Endothelial cell of umbilical vein (primary cell): Measurements from ENCODE around the gene TSPAN18. TPM values are rescaled to one million over a fixed set of nuclear protein-coding genes. Genes with fewer than 3 reads are reported as not detected.

Source experiments
- BruUV-seq: library from RNA; stranded (reverse); fragments of 400-500 nt; replicated peaks from 2 replicates; lab custom pipeline; 2021; lab: Mats Ljungman, UMichigan
- CTCF ChIA-PET: fragments of 300-600, 350-600 bp; sonication (Branson Sonifier 250); formaldehyde crosslinking; loops from one replicate; lab custom pipeline; 2021; ENCODE audit warnings: antibody characterized with exemption, inconsistent platforms; lab: Charles Lee
- POLR2A ChIA-PET: fragments of 300-600, 350-600 bp; sonication (Branson Sonifier 250); formaldehyde crosslinking; loops from one replicate; lab custom pipeline; 2021; ENCODE audit warnings: antibody characterized with exemption, inconsistent platforms; lab: Charles Lee
- DNase-seq: peaks from one replicate; pipeline ENCODE4 v3.0.0-alpha.2; 2011; ENCODE audit warnings: low read depth, low spot score
- FAIRE-seq: peaks from 2 replicates; lab custom pipeline; 2011; peaks lifted over from hg19 to GRCh38; lab: Jason Lieb, UNC
- H2AFZ ChIP-seq: 2 replicates; pipeline ENCODE4 v1.6.0; 2012; ENCODE audit warnings: low read depth, low read length, control low read depth, inconsistent platforms
- H3K27ac ChIP-seq: 2 replicates; pipeline ENCODE4 v1.5.1; 2011; ENCODE audit warnings: low read depth, mild to moderate bottlenecking, control low read depth, low read length, moderate library complexity; ENCODE audit not compliant: insufficient read depth
- H3K27me3 ChIP-seq, 2 experiments: 2 replicates each; pipeline versions ENCODE4 v1.6.0 to v1.6.1; 2011; ENCODE audit warnings: low read length in 2 of 2, mixed read lengths in 1 of 2; ENCODE audit not compliant: control insufficient read depth in 2 of 2, insufficient read depth in 2 of 2
- H3K36me3 ChIP-seq, 2 experiments: 2 replicates in 1 of 2; 3 replicates in 1 of 2; pipeline ENCODE4 v1.5.1; 2011; ENCODE audit warnings: low read length in 2 of 2, mild to moderate bottlenecking in 1 of 2, moderate library complexity in 1 of 2; ENCODE audit not compliant: control insufficient read depth in 2 of 2, insufficient read depth in 2 of 2; ENCODE audit errors: extremely low read depth in 1 of 2
- H3K4me1 ChIP-seq: 3 replicates; pipeline ENCODE4 v1.5.1; 2011; ENCODE audit warnings: mild to moderate bottlenecking, low read length; ENCODE audit not compliant: control insufficient read depth, insufficient read depth; ENCODE audit errors: extremely low read depth
- H3K4me2 ChIP-seq: 2 replicates; pipeline ENCODE4 v1.6.1; 2011; ENCODE audit warnings: low read length, control low read depth, mixed read lengths; ENCODE audit not compliant: insufficient read depth
- H3K4me3 ChIP-seq, 3 experiments: fragments of 200-600 bp in 1 of 3; sonication (generic), shearing (Covaris generic) in 1 of 3; replicated peaks in 1 of 3; 2 replicates each; pipeline ENCODE4 v1.5.1; 2011 to 2016; ENCODE audit warnings: control low read depth in 3 of 3, low read length in 3 of 3, mild to moderate bottlenecking in 2 of 3, inconsistent platforms in 1 of 3, low read depth in 1 of 3, moderate library complexity in 1 of 3; ENCODE audit not compliant: insufficient read depth in 1 of 3
- H3K79me2 ChIP-seq: 2 replicates; pipeline ENCODE4 v1.6.0; 2012; ENCODE audit warnings: low read length, inconsistent platforms; ENCODE audit not compliant: control insufficient read depth, insufficient read depth
- H3K9ac ChIP-seq: replicated peaks from 2 replicates; pipeline ENCODE3; 2011; ENCODE audit warnings: low read length, control low read depth; ENCODE audit not compliant: insufficient read depth; ENCODE audit errors: extremely low read depth
- H3K9me1 ChIP-seq: replicated peaks from 3 replicates; pipeline ENCODE4 v1.6.0; 2011; ENCODE audit warnings: mild to moderate bottlenecking, low read length; ENCODE audit not compliant: control insufficient read depth, insufficient read depth; ENCODE audit errors: extremely low read depth
- H3K9me3 ChIP-seq: replicated peaks from 2 replicates; pipeline ENCODE4 v1.5.1; 2012; ENCODE audit warnings: low read length, inconsistent platforms; ENCODE audit not compliant: control insufficient read depth, insufficient read depth
- H4K20me1 ChIP-seq: replicated peaks from 2 replicates; pipeline ENCODE3; 2011; ENCODE audit warnings: mild to moderate bottlenecking, low read length; ENCODE audit not compliant: control insufficient read depth, insufficient read depth; ENCODE audit errors: extremely low read depth
- EZH2 ChIP-seq: IDR thresholded peaks from 2 replicates; pipeline ENCODE4 v1.6.1; 2012; ENCODE audit warnings: borderline replicate concordance, low read depth, mild to moderate bottlenecking, moderate library complexity, low read length, inconsistent platforms; ENCODE audit not compliant: severe bottlenecking
- FOS ChIP-seq: IDR thresholded peaks from 2 replicates; pipeline ENCODE4 v1.6.1; 2011; ENCODE audit warnings: mild to moderate bottlenecking, low read length, moderate library complexity, borderline replicate concordance; ENCODE audit not compliant: insufficient read depth
- GATA2 ChIP-seq: IDR thresholded peaks from 2 replicates; pipeline ENCODE4 v1.7.0; 2011; ENCODE audit warnings: low read depth, mild to moderate bottlenecking, moderate library complexity, mixed read lengths, low read length; ENCODE audit not compliant: insufficient read length, insufficient read depth
- JUN ChIP-seq: IDR thresholded peaks from 2 replicates; pipeline ENCODE4 v1.6.1; 2011; ENCODE audit warnings: borderline replicate concordance, low read depth; ENCODE audit not compliant: insufficient read length, insufficient read depth
- MYC ChIP-seq: IDR thresholded peaks from one replicate; pipeline ENCODE4 v1.6.1; 2011; ENCODE audit warnings: mild to moderate bottlenecking, low read depth, low read length
- POLR2A ChIP-seq: IDR thresholded peaks from 2 replicates; pipeline ENCODE4 v1.6.1; 2012; ENCODE audit warnings: low read depth, mild to moderate bottlenecking, control low read depth, low read length
- POLR2AphosphoS5 ChIP-seq: IDR thresholded peaks from 2 replicates; pipeline ENCODE4 v1.6.1; 2012; ENCODE audit warnings: low read depth, mild to moderate bottlenecking, control low read depth, low read length, moderate library complexity; ENCODE audit not compliant: insufficient read depth
- dilution Hi-C: fragments of 300-500 bp; cut with MboI; formaldehyde crosslinking; loops from one replicate; pipeline ENCODE4 v1.15.0; 2019; ENCODE audit warnings: low sequenced_read_pairs; ENCODE audit not compliant: extremely low pct_ligation_motif_present
- intact Hi-C: fragments of 100-400 bp; cut with micrococcal nuclease; formaldehyde crosslinking; loops from one replicate; pipeline ENCODE4 v1.10.0; 2022
- polyA plus RNA-seq, 4 experiments: library from polyadenylated mRNA; depleted of rRNA in 3 of 4; stranded (reverse) in 3 of 4; unstranded in 1 of 4; fragments of >200 nt; gene quantifications; 2 replicates each; pipeline versions ENCODE4 v1.2.1 to v1.2.3, GENCODE V29; 2011 to 2012; ENCODE audit warnings: missing spikeins in 1 of 4
- total RNA-seq: library from RNA; stranded (reverse); gene quantifications from 2 replicates; pipeline ENCODE4 v1.2.3, GENCODE V29; 2021
- TF ChIP-seq, protein P1 (sequence below), 2 donors: IDR thresholded peaks; 1 replicate in 1 of 2; 2 replicates in 1 of 2; pipeline ENCODE4 v1.5.1; 2011; ENCODE audit warnings: low read length in 2 of 2, mild to moderate bottlenecking in 2 of 2, moderate library complexity in 2 of 2, control low read depth in 1 of 2, inconsistent platforms in 1 of 2, low read depth in 1 of 2; ENCODE audit not compliant: insufficient read depth in 1 of 2; ENCODE audit errors: extremely low read depth in 1 of 2
- TF ChIP-seq, protein P2 (sequence below): IDR thresholded peaks from 2 replicates; pipeline ENCODE4 v1.6.1; 2011; ENCODE audit not compliant: insufficient read depth, insufficient read length

TSPAN18 gene
- total and polyA plus RNA-seq, 2 donors (not counting 3 experiments of a cell fraction or from before 2014, with no cell fraction given), result 32.2 to 118 TPM

DNA sequence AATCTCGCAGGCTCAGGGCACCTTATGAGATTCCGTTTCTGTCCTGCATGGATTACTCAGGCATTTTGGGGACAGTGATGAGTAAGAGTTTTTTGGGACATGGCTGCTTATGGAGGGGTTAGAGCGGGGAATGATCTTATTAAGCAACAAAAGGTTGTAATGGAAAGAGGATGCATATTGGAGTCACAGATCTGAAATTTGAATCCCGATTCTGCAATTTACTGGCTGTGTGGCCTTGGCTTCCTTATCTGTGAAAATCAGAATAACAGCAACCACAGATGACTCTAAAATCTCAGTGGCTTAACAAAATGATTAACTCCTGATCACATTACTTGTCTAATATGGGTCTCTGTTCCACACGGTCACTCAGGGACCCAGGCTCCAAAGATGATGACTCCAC is 5.8 kb downstream of the TSPAN18 start:
- no TSS peak for BruUV-seq
- H3K27me3 ChIP-seq, result peaks cover 0 to 2% of the 10 kb centered on the region in 2 experiments
- H2AFZ ChIP-seq, result no peak overlapping the region
- POLR2A ChIA-PET, result no interaction called here
- TF ChIP-seq GATA2 (no peak), MYC (no peak), EZH2 (no peak), POLR2AphosphoS5 (no peak), POLR2A (no peak), JUN (no peak), FOS (no peak)
- TF ChIP-seq, protein P1, sequence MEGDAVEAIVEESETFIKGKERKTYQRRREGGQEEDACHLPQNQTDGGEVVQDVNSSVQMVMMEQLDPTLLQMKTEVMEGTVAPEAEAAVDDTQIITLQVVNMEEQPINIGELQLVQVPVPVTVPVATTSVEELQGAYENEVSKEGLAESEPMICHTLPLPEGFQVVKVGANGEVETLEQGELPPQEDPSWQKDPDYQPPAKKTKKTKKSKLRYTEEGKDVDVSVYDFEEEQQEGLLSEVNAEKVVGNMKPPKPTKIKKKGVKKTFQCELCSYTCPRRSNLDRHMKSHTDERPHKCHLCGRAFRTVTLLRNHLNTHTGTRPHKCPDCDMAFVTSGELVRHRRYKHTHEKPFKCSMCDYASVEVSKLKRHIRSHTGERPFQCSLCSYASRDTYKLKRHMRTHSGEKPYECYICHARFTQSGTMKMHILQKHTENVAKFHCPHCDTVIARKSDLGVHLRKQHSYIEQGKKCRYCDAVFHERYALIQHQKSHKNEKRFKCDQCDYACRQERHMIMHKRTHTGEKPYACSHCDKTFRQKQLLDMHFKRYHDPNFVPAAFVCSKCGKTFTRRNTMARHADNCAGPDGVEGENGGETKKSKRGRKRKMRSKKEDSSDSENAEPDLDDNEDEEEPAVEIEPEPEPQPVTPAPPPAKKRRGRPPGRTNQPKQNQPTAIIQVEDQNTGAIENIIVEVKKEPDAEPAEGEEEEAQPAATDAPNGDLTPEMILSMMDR (IDR thresholded peaks at IDR 0.05; ENCODE audit: extremely low read depth in 1 of 2, insufficient read depth in 1 of 2, low read depth in 1 of 2, low read length in 2 of 2), result no peak
- TF ChIP-seq, protein P2, sequence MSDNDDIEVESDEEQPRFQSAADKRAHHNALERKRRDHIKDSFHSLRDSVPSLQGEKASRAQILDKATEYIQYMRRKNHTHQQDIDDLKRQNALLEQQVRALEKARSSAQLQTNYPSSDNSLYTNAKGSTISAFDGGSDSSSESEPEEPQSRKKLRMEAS, result no peak
- no peak for DNase-seq
- H4K20me1 ChIP-seq, result no peaks in the 10 kb centered on the region
- no peaks in the 10 kb centered on the region for H3K79me2 ChIP-seq
- H3K9me3 ChIP-seq, result no peaks in the 10 kb centered on the region
- H3K4me1 ChIP-seq, result peaks cover 22% of the 10 kb centered on the region
- H3K27ac ChIP-seq, result no peak overlapping the region
- H3K9ac ChIP-seq, result no peak overlapping the region
- dilution Hi-C loops, result no loop called here
- FAIRE-seq, result no peak
- no peak overlapping the region for H3K4me2 ChIP-seq
- H3K4me3 ChIP-seq, result no peak overlapping the region
- CTCF ChIA-PET, result no interaction called here
- no peaks in the 10 kb centered on the region for H3K36me3 ChIP-seq
- intact Hi-C loops, result no loop called here
- H3K9me1 ChIP-seq, result no peaks in the 10 kb centered on the region
